GM12878 (cell line): Measurements from ENCODE around the gene SLC15A3. TPM values are rescaled to one million over a fixed set of nuclear protein-coding genes. Genes with fewer than 3 reads are reported as not detected.
"Not testable (repeated sequence)": the region's sequence is repeated elsewhere in the genome, so short reads cannot be mapped to it uniquely, and the experiment has no call there.

ENCODE experiments used
- ATAC-seq: fragments of 200-7000 bp; cut with Tn5 transposase; 3 replicates; pipeline ENCODE4 v1.9.1; 2020; ENCODE audit warnings: mild to moderate bottlenecking, moderate library complexity
- BruUV-seq: library from RNA; stranded (reverse); fragments of 400-500 nt; replicated peaks from 2 replicates; lab custom pipeline; 2021; lab: Mats Ljungman, UMichigan
- CTCF ChIA-PET: fragments of 300-600 bp; sonication (Branson Sonifier 250); formaldehyde crosslinking; extraction: SDS; loops from one replicate; lab custom pipeline; 2021; ENCODE audit warnings: inconsistent platforms; lab: Yijun Ruan, JAX
- POLR2A ChIA-PET: fragments of 350-600 bp; formaldehyde crosslinking; extraction: SDS; loops from one replicate; lab custom pipeline; 2021; ENCODE audit warnings: inconsistent platforms; lab: Charles Lee
- RAD21 ChIA-PET: fragments of 300-600 bp; sonication (Branson Sonifier 250); formaldehyde crosslinking; loops from one replicate; lab custom pipeline; 2023; ENCODE audit warnings: antibody characterized with exemption; ENCODE audit not compliant: unreplicated experiment; lab: Charles Lee
- SMC1A ChIA-PET: fragments of 300-600 bp; sonication (Branson Sonifier 250); formaldehyde crosslinking; loops from one replicate; lab custom pipeline; 2023; ENCODE audit not compliant: unreplicated experiment, uncharacterized antibody; lab: Charles Lee
- DNase-seq: peaks from one replicate; pipeline ENCODE4 v3.0.0-alpha.2; 2011; ENCODE audit warnings: low read depth, low spot score
- FAIRE-seq: peaks from 3 replicates; lab custom pipeline; 2011; peaks lifted over from hg19 to GRCh38; lab: Jason Lieb, UNC
- H2AFZ ChIP-seq: 2 replicates; pipeline ENCODE4 v1.6.0; 2011; ENCODE audit warnings: low read depth, low read length, control low read depth; ENCODE audit not compliant: control insufficient read depth
- H3K27ac ChIP-seq: 2 replicates; pipeline ENCODE4 v1.5.1; 2011; ENCODE audit warnings: control low read depth; ENCODE audit not compliant: control insufficient read depth, insufficient read depth
- H3K27me3 ChIP-seq, 2 experiments: replicated peaks in 1 of 2; 2 replicates each; pipeline versions ENCODE4 v1.6.0 to v1.6.1; 2011; ENCODE audit warnings: low read length in 1 of 2; ENCODE audit not compliant: control insufficient read depth in 2 of 2, insufficient read depth in 2 of 2
- H3K36me3 ChIP-seq, 2 experiments: 2 replicates each; pipeline ENCODE4 v1.5.1; 2011; ENCODE audit warnings: low read length in 1 of 2; ENCODE audit not compliant: control insufficient read depth in 2 of 2, insufficient read depth in 2 of 2
- H3K4me1 ChIP-seq: 2 replicates; pipeline ENCODE4 v1.6.1; 2011; ENCODE audit warnings: mild to moderate bottlenecking, low read length, moderate library complexity, mixed read lengths; ENCODE audit not compliant: control insufficient read depth, insufficient read depth
- H3K4me2 ChIP-seq: 2 replicates; pipeline ENCODE4 v1.6.0; 2011; ENCODE audit warnings: control low read depth; ENCODE audit not compliant: control insufficient read depth, insufficient read depth
- H3K4me3 ChIP-seq: fragments of 200-600 bp; sonication (generic); 2 replicates; pipeline ENCODE4 v1.5.1; 2016
- H3K79me2 ChIP-seq: 2 replicates; pipeline ENCODE4 v1.6.0; 2011; ENCODE audit warnings: low read length; ENCODE audit not compliant: control insufficient read depth, insufficient read depth
- H3K9ac ChIP-seq: 2 replicates; pipeline ENCODE4 v1.8.0; 2011; ENCODE audit warnings: low read length, control low read depth, mixed read lengths; ENCODE audit not compliant: control insufficient read depth, insufficient read depth
- H3K9me3 ChIP-seq: replicated peaks from 3 replicates; pipeline ENCODE4 v1.5.1; 2011; ENCODE audit warnings: mild to moderate bottlenecking, low read length; ENCODE audit not compliant: control insufficient read depth, insufficient read depth
- H4K20me1 ChIP-seq: 2 replicates; pipeline ENCODE4 v1.6.0; 2011; ENCODE audit not compliant: control insufficient read depth, insufficient read depth
- KAT2A ChIP-seq: conservative IDR thresholded peaks from 2 replicates; pipeline ENCODE4 v1.6.1; 2011; ENCODE audit warnings: low read depth, low read length; ENCODE audit not compliant: control insufficient read depth
- PKNOX1 ChIP-seq: fragments of 450-650 bp; IDR thresholded peaks from 2 replicates; pipeline ENCODE4 v1.6.1; 2016; ENCODE audit warnings: mild to moderate bottlenecking
- RFX5 ChIP-seq: IDR thresholded peaks from 2 replicates; pipeline ENCODE4 v1.6.1; 2011; ENCODE audit warnings: low read depth, low read length, improper control_type of control experiment
- SMAD5 ChIP-seq: IDR thresholded peaks from 2 replicates; pipeline ENCODE4 v1.6.1; 2016; ENCODE audit warnings: antibody characterized with exemption, low read depth
- SMARCA5 ChIP-seq: fragments of 450-650 bp; IDR thresholded peaks from 2 replicates; pipeline ENCODE4 v1.6.1; 2017; ENCODE audit warnings: mild to moderate bottlenecking
- STAT3 ChIP-seq: IDR thresholded peaks from 2 replicates; pipeline ENCODE4 v1.6.1; 2011; ENCODE audit warnings: low read depth, low read length, improper control_type of control experiment
- ZNF207 ChIP-seq: fragments of 450-650 bp; IDR thresholded peaks from 2 replicates; pipeline ENCODE4 v1.6.1; 2014; ENCODE audit warnings: antibody characterized with exemption, mild to moderate bottlenecking, borderline replicate concordance
- ZNF24 ChIP-seq: fragments of 450-650 bp; IDR thresholded peaks from 2 replicates; pipeline ENCODE4 v1.6.1; 2017; ENCODE audit warnings: antibody characterized with exemption, mild to moderate bottlenecking
- ZNF622 ChIP-seq: fragments of 450-650 bp; IDR thresholded peaks from 2 replicates; pipeline ENCODE4 v1.6.1; 2017; ENCODE audit warnings: mild to moderate bottlenecking, inconsistent platforms
- WGBS: methylation state at CpG from one replicate; pipeline ENCODE4 v1.1.6; 2016; ENCODE audit warnings: low lambda C conversion rate; ENCODE audit not compliant: insufficient replicate concordance, insufficient coverage; ENCODE audit errors: missing lambda C conversion rate; 5-methylcytosine and 5-hydroxymethylcytosine counted together
- in situ Hi-C: fragments of 300-500 bp; cut with MboI; formaldehyde crosslinking; loops from 9 replicates; pipeline ENCODE4 v1.14.3; 2018; ENCODE audit warnings: mixed read lengths
- intact Hi-C: fragments of 100-400 bp; cut with micrococcal nuclease; formaldehyde crosslinking; loops from one replicate; pipeline ENCODE4 v1.14.2; 2022; ENCODE audit not compliant: unreplicated experiment
- polyA plus RNA-seq, 11 experiments: library from polyadenylated mRNA; depleted of rRNA in 4 of 11; unstranded in 6 of 11; stranded (reverse) in 5 of 11; fragments of >200 nt; fragmentation: Nextera tagmentation in 4 of 11; fragmentation: Illumina TruSeq in 1 of 11; extraction: Ambion mirVana in 4 of 11; extraction: Trizol in 1 of 11; gene quantifications; 1 replicate in 1 of 11; 2 replicates in 10 of 11; pipeline versions ENCODE4 v1.2.1 to v1.2.3, GENCODE V29; 2011 to 2016; ENCODE audit warnings: inconsistent platforms in 2 of 11, missing spikeins in 2 of 11, low read depth in 1 of 11
- total RNA-seq, 4 experiments: library from RNA; depleted of rRNA in 3 of 4; stranded (reverse); fragments of >200 nt in 3 of 4; fragmentation: Illumina TruSeq in 1 of 4; extraction: Trizol in 1 of 4; gene quantifications; 2 replicates each; pipeline versions ENCODE4 v1.2.1 to v1.2.3, GENCODE V29; 2013 to 2021
- TF ChIP-seq, protein P1 (sequence below): fragments of 450-650 bp; IDR thresholded peaks from 2 replicates; pipeline ENCODE4 v1.6.1; 2014; ENCODE audit warnings: mild to moderate bottlenecking
- TF ChIP-seq, protein P2 (sequence below): fragments of 450-650 bp; IDR thresholded peaks from 2 replicates; pipeline ENCODE4 v1.6.1; 2017; ENCODE audit warnings: mild to moderate bottlenecking

Gene SLC15A3
- total and polyA plus RNA-seq, 10 of the 15 experiments (the other 5 are each of a cell fraction or from before 2014, with no cell fraction given): 17.7 to 102 (median 55.8) TPM

GRCh38 chr11:60909680-60910280 lies 42.2 kb downstream of the SLC15A3 start:
- BruUV-seq, H4K20me1 ChIP-seq, H3K36me3 ChIP-seq, H3K27me3 ChIP-seq, POLR2A ChIA-PET, CTCF ChIA-PET, DNase-seq, in situ Hi-C loops, H3K4me3 ChIP-seq, H2AFZ ChIP-seq, H3K9me3 ChIP-seq, ATAC-seq, FAIRE-seq: not testable (repeated sequence)
- 0 out of 2 replicates have a peak overlapping the region, but pooled peaks have one; percentile 5 for H3K9ac ChIP-seq
- ChIA-PET RAD21 (interaction anchor here (1.8 kb wide), 1 partner anchor 9 kb away, joined by 4 read pairs; no protein-coding TSS in a partner anchor), SMC1A (interaction anchor here (1.6 to 1.8 kb wide), 2 partner anchors 10 to 44 kb away, joined by 4 to 5 read pairs; no protein-coding TSS in a partner anchor)
- H3K27ac ChIP-seq: peak overlapping the region; percentile 78
- 85% methylated on average over 3 of the region's 3 CpGs for WGBS
- peaks cover 56% of the 10 kb centered on the region for H3K4me1 ChIP-seq
- peak overlapping the region; percentile 78 for H3K4me2 ChIP-seq
- H3K79me2 ChIP-seq: peaks cover 22% of the 10 kb centered on the region
- TF ChIP-seq SMARCA5 (peak; percentile 37; the same call in 1 of the 2 replicates), ZNF207 (0 out of 2 replicates have a peak, but pooled peaks have one; percentile 27)
- intact Hi-C loops: loop anchor here (5.0 kb wide), 1 partner anchor 147 kb away; no protein-coding TSS in a partner anchor

DNA sequence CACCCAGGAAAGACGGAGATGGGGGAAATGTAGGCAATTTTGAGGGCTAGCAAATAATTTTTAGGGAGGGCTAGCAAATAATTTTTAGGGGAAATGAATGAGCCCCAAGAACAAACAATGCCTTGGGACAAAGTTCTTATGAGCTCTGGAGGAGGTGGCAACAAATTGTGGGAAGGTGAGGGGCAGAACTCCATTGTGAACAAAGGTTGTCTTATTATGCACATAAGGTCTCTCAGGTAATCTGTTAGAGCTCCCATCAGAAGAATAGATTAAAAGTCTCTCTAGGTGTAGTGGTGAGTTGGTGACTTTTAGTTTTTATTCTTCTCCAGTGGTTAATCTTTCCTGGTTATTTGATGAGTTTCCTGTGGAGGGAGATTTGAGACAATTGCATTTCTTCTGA lies 43.2 kb downstream of the SLC15A3 start:
- no peak overlapping the region for H3K9ac ChIP-seq
- no TSS peak for BruUV-seq
- SMC1A ChIA-PET: interaction anchor here (1.2 to 1.8 kb wide), 3 partner anchors 10 to 45 kb away, joined by 4 to 5 read pairs (median 5); no protein-coding TSS in a partner anchor
- H3K9me3 ChIP-seq: peaks cover 8% of the 10 kb centered on the region
- DNase-seq (no peak), ATAC-seq (no peak), FAIRE-seq (no peak)
- intact Hi-C loops: loop anchor here (5.0 kb wide), 1 partner anchor 147 kb away; no protein-coding TSS in a partner anchor
- in situ Hi-C loops: no loop called here
- no peaks in the 10 kb centered on the region for H3K36me3 ChIP-seq
- RAD21 ChIA-PET: no interaction called here
- no peak overlapping the region for H3K4me3 ChIP-seq
- CTCF ChIA-PET: interaction anchor here (2.4 kb wide), 1 partner anchor 9 kb away, joined by 10 read pairs; no protein-coding TSS in a partner anchor
- no peak overlapping the region for H3K4me2 ChIP-seq
- H2AFZ ChIP-seq: no peak overlapping the region
- H3K27me3 ChIP-seq: no peaks in the 10 kb centered on the region
- 13% methylated on average over 1 of the region's 1 CpG for WGBS
- H3K4me1 ChIP-seq: peaks cover 58% of the 10 kb centered on the region
- H3K27ac ChIP-seq: no peak overlapping the region
- H3K79me2 ChIP-seq: peaks cover 25% of the 10 kb centered on the region
- H4K20me1 ChIP-seq: peaks cover 4% of the 10 kb centered on the region; the same call in 1 of the 2 replicates
- POLR2A ChIA-PET: no interaction called here
- TF ChIP-seq ZNF622: no peak
- TF ChIP-seq, protein P1, sequence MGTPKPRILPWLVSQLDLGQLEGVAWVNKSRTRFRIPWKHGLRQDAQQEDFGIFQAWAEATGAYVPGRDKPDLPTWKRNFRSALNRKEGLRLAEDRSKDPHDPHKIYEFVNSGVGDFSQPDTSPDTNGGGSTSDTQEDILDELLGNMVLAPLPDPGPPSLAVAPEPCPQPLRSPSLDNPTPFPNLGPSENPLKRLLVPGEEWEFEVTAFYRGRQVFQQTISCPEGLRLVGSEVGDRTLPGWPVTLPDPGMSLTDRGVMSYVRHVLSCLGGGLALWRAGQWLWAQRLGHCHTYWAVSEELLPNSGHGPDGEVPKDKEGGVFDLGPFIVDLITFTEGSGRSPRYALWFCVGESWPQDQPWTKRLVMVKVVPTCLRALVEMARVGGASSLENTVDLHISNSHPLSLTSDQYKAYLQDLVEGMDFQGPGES: no peak
- TF ChIP-seq, protein P2, sequence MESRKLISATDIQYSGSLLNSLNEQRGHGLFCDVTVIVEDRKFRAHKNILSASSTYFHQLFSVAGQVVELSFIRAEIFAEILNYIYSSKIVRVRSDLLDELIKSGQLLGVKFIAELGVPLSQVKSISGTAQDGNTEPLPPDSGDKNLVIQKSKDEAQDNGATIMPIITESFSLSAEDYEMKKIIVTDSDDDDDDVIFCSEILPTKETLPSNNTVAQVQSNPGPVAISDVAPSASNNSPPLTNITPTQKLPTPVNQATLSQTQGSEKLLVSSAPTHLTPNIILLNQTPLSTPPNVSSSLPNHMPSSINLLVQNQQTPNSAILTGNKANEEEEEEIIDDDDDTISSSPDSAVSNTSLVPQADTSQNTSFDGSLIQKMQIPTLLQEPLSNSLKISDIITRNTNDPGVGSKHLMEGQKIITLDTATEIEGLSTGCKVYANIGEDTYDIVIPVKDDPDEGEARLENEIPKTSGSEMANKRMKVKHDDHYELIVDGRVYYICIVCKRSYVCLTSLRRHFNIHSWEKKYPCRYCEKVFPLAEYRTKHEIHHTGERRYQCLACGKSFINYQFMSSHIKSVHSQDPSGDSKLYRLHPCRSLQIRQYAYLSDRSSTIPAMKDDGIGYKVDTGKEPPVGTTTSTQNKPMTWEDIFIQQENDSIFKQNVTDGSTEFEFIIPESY: no peak
- TF ChIP-seq STAT3: no peak
- no peak for TF ChIP-seq KAT2A
- TF ChIP-seq ZNF24: no peak
- TF ChIP-seq SMAD5: no peak
- TF ChIP-seq PKNOX1: no peak
- no peak for TF ChIP-seq RFX5
